ENCODE data around the gene AARS2.

- TF ChIP-seq, protein P1, sequence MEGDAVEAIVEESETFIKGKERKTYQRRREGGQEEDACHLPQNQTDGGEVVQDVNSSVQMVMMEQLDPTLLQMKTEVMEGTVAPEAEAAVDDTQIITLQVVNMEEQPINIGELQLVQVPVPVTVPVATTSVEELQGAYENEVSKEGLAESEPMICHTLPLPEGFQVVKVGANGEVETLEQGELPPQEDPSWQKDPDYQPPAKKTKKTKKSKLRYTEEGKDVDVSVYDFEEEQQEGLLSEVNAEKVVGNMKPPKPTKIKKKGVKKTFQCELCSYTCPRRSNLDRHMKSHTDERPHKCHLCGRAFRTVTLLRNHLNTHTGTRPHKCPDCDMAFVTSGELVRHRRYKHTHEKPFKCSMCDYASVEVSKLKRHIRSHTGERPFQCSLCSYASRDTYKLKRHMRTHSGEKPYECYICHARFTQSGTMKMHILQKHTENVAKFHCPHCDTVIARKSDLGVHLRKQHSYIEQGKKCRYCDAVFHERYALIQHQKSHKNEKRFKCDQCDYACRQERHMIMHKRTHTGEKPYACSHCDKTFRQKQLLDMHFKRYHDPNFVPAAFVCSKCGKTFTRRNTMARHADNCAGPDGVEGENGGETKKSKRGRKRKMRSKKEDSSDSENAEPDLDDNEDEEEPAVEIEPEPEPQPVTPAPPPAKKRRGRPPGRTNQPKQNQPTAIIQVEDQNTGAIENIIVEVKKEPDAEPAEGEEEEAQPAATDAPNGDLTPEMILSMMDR (IDR thresholded peaks at IDR 0.05; ENCODE audit: low read depth, low read length), result peak; percentile 92
- TF ChIP-seq POLR2A (IDR thresholded peaks at IDR 0.05; ENCODE audit: extremely low read depth, insufficient read length), result no peak
- TF ChIP-seq MAX (IDR thresholded peaks at IDR 0.05; ENCODE audit: low read depth, low read length), result peak; percentile 45
Observed at GRCh38 chr6:44268095-44268628, 45.0 kb downstream of the AARS2 start.
